IPS-18a (cell line): ENCODE results near the gene ARHGEF10L.

Source experiments
- H3K27ac ChIP-seq: one replicate; pipeline ENCODE4 v1.5.1; 2013; ENCODE audit warnings: low read length
- H3K27me3 ChIP-seq: one replicate; pipeline ENCODE4 v1.6.1; 2013; ENCODE audit warnings: mild to moderate bottlenecking, low read length; ENCODE audit not compliant: control insufficient read depth, insufficient read depth
- H3K36me3 ChIP-seq: one replicate; pipeline ENCODE4 v1.6.1; 2013; ENCODE audit warnings: low read depth, low read length; ENCODE audit not compliant: control insufficient read depth
- H3K4me1 ChIP-seq: one replicate; pipeline ENCODE4 v1.6.1; 2013; ENCODE audit warnings: low read depth, low read length; ENCODE audit not compliant: control insufficient read depth
- H3K4me3 ChIP-seq: one replicate; pipeline ENCODE4 v1.5.1; 2013; ENCODE audit warnings: low read length
- H3K9ac ChIP-seq: one replicate; pipeline ENCODE4 v1.6.1; 2013; ENCODE audit warnings: mild to moderate bottlenecking, low read length, moderate library complexity
- H3K9me3 ChIP-seq: one replicate; pipeline ENCODE4 v1.6.1; 2013; ENCODE audit warnings: low read depth, low read length; ENCODE audit not compliant: control insufficient read depth

ARHGEF10L gene

GRCh38 chr1:17591814-17592430 lies 52.4 kb downstream of the ARHGEF10L start:
- H3K4me3 ChIP-seq, result no peak overlapping the region
- H3K27me3 ChIP-seq, result no peaks in the 10 kb centered on the region
- H3K9me3 ChIP-seq, result no peaks in the 10 kb centered on the region
- H3K27ac ChIP-seq, result no peak overlapping the region
- H3K4me1 ChIP-seq, result peaks cover 15% of the 10 kb centered on the region
- no peak overlapping the region for H3K9ac ChIP-seq
- peaks cover 8% of the 10 kb centered on the region for H3K36me3 ChIP-seq

- H3K27me3 ChIP-seq, result no peaks in the 10 kb centered on the region
- H3K36me3 ChIP-seq, result peaks cover 8% of the 10 kb centered on the region
- no peak overlapping the region for H3K9ac ChIP-seq
- H3K4me1 ChIP-seq, result no peaks in the 10 kb centered on the region
- H3K27ac ChIP-seq, result no peak overlapping the region
- H3K9me3 ChIP-seq, result no peaks in the 10 kb centered on the region
- no peak overlapping the region for H3K4me3 ChIP-seq
Observed at GRCh38 chr1:17594026-17594425, 54.5 kb downstream of the ARHGEF10L start.

GRCh38 chr1:17594690-17595601 lies 55.4 kb downstream of the ARHGEF10L start:
- H3K27me3 ChIP-seq, result no peaks in the 10 kb centered on the region
- H3K4me3 ChIP-seq, result no peak overlapping the region
- no peak overlapping the region for H3K9ac ChIP-seq
- H3K9me3 ChIP-seq, result no peaks in the 10 kb centered on the region
- H3K27ac ChIP-seq, result no peak overlapping the region
- peaks cover 8% of the 10 kb centered on the region for H3K36me3 ChIP-seq
- H3K4me1 ChIP-seq, result no peaks in the 10 kb centered on the region

- no peak overlapping the region for H3K27ac ChIP-seq
- no peak overlapping the region for H3K4me3 ChIP-seq
- H3K4me1 ChIP-seq, result no peaks in the 10 kb centered on the region
- H3K9ac ChIP-seq, result no peak overlapping the region
- H3K36me3 ChIP-seq, result peaks cover 8% of the 10 kb centered on the region
- H3K27me3 ChIP-seq, result no peaks in the 10 kb centered on the region
- H3K9me3 ChIP-seq, result no peaks in the 10 kb centered on the region
Observed at GRCh38 chr1:17595602-17595925, 56.1 kb downstream of the ARHGEF10L start.

- Histone ChIP-seq H3K27ac (no peak overlapping the region), H3K9ac (no peak overlapping the region), H3K36me3 (peaks cover 8% of the 10 kb centered on the region), H3K9me3 (no peaks in the 10 kb centered on the region), H3K27me3 (no peaks in the 10 kb centered on the region), H3K4me1 (no peaks in the 10 kb centered on the region), H3K4me3 (no peak overlapping the region)
Observed at GRCh38 chr1:17596186-17596585, 56.7 kb downstream of the ARHGEF10L start.

GRCh38 chr1:17596651-17597509 lies 57.4 kb downstream of the ARHGEF10L start:
- Histone ChIP-seq H3K9ac (no peak overlapping the region), H3K4me1 (no peaks in the 10 kb centered on the region), H3K9me3 (no peaks in the 10 kb centered on the region), H3K4me3 (no peak overlapping the region), H3K36me3 (peaks cover 8% of the 10 kb centered on the region), H3K27me3 (no peaks in the 10 kb centered on the region), H3K27ac (no peak overlapping the region)

- H3K27ac ChIP-seq, result no peak overlapping the region
- H3K9me3 ChIP-seq, result no peaks in the 10 kb centered on the region
- H3K4me3 ChIP-seq, result no peak overlapping the region
- no peaks in the 10 kb centered on the region for H3K27me3 ChIP-seq
- no peaks in the 10 kb centered on the region for H3K4me1 ChIP-seq
- H3K36me3 ChIP-seq, result peaks cover 8% of the 10 kb centered on the region
- no peak overlapping the region for H3K9ac ChIP-seq
Observed at GRCh38 chr1:17597651-17598050, 58.2 kb downstream of the ARHGEF10L start.

GRCh38 chr1:17598251-17598650 lies 58.8 kb downstream of the ARHGEF10L start:
- Histone ChIP-seq H3K27ac (no peak overlapping the region), H3K9me3 (no peaks in the 10 kb centered on the region), H3K4me1 (no peaks in the 10 kb centered on the region), H3K9ac (no peak overlapping the region), H3K36me3 (peaks cover 8% of the 10 kb centered on the region), H3K4me3 (no peak overlapping the region), H3K27me3 (no peaks in the 10 kb centered on the region)

- no peak overlapping the region for H3K9ac ChIP-seq
- no peaks in the 10 kb centered on the region for H3K27me3 ChIP-seq
- H3K4me1 ChIP-seq, result no peaks in the 10 kb centered on the region
- H3K36me3 ChIP-seq, result peaks cover 5% of the 10 kb centered on the region
- H3K9me3 ChIP-seq, result no peaks in the 10 kb centered on the region
- H3K27ac ChIP-seq, result no peak overlapping the region
- no peak overlapping the region for H3K4me3 ChIP-seq
Observed at GRCh38 chr1:17599291-17599953, 59.9 kb downstream of the ARHGEF10L start.

- no peaks in the 10 kb centered on the region for H3K9me3 ChIP-seq
- H3K36me3 ChIP-seq, result peaks cover 8% of the 10 kb centered on the region
- no peaks in the 10 kb centered on the region for H3K4me1 ChIP-seq
- H3K9ac ChIP-seq, result no peak overlapping the region
- no peak overlapping the region for H3K27ac ChIP-seq
- H3K4me3 ChIP-seq, result no peak overlapping the region
- no peaks in the 10 kb centered on the region for H3K27me3 ChIP-seq
Observed at GRCh38 chr1:17599954-17600300, 60.4 kb downstream of the ARHGEF10L start.

- H3K4me1 ChIP-seq, result no peaks in the 10 kb centered on the region
- H3K4me3 ChIP-seq, result no peak overlapping the region
- no peaks in the 10 kb centered on the region for H3K9me3 ChIP-seq
- peaks cover 8% of the 10 kb centered on the region for H3K36me3 ChIP-seq
- no peaks in the 10 kb centered on the region for H3K27me3 ChIP-seq
- H3K27ac ChIP-seq, result no peak overlapping the region
- no peak overlapping the region for H3K9ac ChIP-seq
Observed at GRCh38 chr1:17600321-17600720, 60.8 kb downstream of the ARHGEF10L start.
